Activated CD8-positive, alpha-beta memory T cell treated with anti-CD3 and anti-CD28 coated beads, Interleukin-2, amount 50 U/mL, for 1 hour (primary cell): ENCODE data around the gene SH3BP4.

Experiments used
- DNase-seq: peaks from one replicate; pipeline ENCODE4 v3.0.0-alpha.2; 2020; ENCODE audit errors: extremely low read depth

The SH3BP4 gene

DNA sequence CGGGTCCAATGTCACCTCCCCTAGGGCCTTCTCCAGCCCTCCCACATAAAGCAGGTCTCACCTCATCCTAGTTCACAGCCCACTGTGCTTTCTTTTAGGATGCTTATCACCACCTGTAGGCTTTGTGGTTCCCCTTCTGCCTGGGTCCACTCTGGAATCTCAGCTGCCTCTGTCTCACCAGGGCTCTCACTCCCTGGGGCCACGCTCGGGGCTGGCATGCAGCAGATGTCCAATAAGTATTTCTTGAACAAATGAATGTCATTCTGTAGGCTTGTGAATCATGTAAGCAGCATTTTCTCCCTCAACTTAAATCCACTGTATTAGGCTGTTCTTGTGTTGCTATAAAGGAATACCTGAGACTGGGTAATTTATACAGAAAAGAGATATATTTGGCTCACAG is 4.3 kb upstream of the SH3BP4 start:
- no peak for DNase-seq

GRCh38 chr2:234949762-234950434 is 1.9 kb upstream of the SH3BP4 start:
- no peak for DNase-seq

- DNase-seq = no peak
These were observed 1.4 kb upstream of the SH3BP4 start for GRCh38 chr2:234950435-234950729.

DNA sequence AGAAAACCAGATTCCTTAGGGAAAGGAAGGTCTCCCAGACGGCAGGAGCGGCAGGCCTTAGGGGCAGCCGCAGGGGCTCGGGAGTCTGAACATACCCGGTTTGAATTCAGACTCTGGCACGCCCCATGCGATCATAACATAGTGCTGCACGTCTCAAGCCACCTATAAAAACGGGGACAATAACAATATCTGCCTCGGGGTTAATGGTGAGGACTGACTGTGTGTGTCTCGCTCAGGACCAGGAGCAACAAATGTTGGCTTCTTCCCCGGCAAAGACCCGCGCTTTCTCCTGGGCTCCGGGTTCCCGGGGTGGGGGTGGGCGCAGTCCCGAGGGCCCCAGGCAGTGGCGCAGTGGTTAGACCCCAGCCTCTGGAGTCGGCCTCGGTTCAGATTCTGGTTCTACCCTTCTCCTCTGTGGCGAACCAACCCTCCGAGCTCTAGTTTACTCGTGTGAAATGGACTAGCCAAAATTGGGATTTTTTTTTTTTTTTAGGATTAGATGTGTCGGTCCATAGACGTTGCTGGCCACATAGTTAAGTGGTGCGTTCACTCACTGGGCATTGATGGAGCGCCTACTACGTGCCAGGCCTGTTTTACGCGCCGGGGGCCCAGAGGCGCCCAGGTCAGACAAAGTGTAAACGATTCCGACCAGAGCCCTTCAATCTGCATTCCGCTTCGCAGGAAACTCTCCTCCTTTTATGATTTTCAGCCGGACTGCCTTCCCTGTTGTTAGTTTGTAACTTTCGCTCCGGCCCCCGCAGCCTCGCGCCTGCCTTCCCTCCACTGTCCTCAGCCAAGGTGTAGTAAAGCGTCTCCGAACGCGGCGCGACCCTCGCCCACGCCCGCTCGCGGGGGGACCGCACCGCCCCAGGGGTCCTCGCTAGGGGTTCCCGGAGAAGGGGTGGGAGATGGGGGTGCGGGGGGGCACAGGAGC is 820 bp upstream of the SH3BP4 start:
- DNase-seq = no peak

DNA sequence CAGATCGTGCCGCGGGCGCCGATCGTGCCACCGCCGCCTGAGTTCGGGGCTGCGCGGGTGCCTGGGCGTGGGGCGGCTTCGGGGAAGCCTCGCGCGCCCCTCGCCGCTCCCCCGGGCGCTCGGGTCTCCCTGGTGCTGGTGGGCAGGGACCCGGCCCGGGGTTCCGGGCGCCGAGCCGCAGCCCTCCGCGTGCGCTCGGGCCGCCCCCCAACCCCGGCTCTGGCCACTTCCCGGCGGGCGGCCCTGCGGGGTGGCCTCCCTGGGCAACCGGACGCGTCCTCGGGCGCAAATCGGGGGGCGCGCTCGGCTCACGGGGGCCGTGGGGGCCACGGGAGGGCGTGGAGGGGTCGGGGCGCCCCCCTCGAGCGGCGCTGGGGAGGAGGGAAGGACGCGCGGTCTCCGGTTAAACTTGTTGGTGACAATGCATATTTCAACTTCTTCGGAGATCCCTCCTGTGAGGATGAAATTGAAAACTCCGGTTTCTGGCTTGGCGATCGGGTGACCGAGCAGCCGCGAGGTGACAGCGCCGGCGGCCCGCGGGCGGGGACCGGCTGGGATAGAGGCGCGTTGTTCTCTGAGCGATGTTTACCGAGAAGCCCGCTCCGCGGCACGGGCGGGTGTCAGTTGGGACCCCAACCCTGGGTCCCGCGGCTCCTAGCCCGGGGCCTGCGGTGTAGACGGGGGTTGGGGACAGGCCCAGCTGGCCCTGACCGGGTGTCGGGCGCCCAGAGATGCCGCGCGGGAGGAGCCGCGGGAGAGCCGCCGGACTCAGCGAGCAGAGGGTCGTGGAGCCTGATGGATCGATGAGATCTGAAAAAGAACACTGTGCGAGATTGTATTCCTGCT is 676 bp downstream of the SH3BP4 start:
- DNase-seq = no peak

GRCh38 chr2:234953116-234954031 is 1.6 kb downstream of the SH3BP4 start:
- no peak for DNase-seq

DNA sequence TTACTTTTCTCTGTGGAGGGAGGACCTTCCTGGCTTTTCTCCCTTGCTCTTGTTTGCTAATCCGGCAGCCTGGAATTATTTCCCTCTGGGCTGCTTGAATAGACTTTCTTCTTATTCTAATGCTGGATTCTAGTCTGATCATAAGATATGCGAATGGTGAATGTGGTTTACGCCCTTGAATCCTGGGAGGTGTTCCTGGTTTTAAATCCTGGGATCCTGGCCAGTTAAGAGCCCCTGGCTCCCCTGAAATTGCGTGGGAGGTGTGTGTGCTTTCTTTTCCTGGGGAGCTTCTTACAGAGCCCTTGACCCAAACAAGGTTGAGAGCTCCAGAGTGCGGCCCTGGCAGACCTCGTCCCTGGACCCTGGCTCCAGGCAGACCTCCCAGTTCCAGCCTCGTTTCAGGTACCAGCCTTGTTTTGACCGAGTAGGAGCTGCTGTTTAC is 2.8 kb downstream of the SH3BP4 start:
- DNase-seq = no peak

DNA sequence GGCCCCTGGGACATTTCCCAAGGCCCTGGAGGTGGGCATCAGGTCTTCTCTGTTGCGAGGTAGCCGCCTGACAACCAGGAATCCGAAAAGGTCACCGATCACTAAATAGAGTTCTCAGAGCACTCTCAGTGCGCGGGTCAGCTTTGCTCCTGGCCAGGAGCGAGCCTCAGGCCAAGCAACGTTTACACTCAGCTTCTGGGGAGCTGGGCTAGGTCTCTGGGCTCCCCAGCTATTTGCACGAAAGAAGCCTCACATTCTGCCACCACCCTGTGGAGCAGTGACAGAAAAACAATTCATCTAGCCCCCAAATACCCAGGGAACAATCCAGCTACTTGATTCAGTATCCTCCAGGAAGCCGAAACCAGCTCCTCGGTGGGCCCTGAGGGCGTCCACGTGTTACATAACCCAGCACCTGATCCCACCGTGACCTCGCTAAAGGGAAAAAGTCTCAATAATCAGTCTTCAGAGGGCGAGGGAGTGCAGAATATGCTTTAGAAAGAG is 3.3 kb downstream of the SH3BP4 start:
- DNase-seq = no peak

GRCh38 chr2:234955971-234956509 is 4.2 kb downstream of the SH3BP4 start:
- no peak for DNase-seq

GRCh38 chr2:234957834-234958135 is 6.0 kb downstream of the SH3BP4 start:
- no peak for DNase-seq

- no peak for DNase-seq
These were observed 6.5 kb downstream of the SH3BP4 start for GRCh38 chr2:234958311-234958710.

GRCh38 chr2:234958746-234959395 is 7.1 kb downstream of the SH3BP4 start:
- no peak for DNase-seq

GRCh38 chr2:234960175-234961088 is 8.6 kb downstream of the SH3BP4 start:
- DNase-seq = no peak

GRCh38 chr2:234961784-234962183 is 10.0 kb downstream of the SH3BP4 start:
- no peak for DNase-seq

DNA sequence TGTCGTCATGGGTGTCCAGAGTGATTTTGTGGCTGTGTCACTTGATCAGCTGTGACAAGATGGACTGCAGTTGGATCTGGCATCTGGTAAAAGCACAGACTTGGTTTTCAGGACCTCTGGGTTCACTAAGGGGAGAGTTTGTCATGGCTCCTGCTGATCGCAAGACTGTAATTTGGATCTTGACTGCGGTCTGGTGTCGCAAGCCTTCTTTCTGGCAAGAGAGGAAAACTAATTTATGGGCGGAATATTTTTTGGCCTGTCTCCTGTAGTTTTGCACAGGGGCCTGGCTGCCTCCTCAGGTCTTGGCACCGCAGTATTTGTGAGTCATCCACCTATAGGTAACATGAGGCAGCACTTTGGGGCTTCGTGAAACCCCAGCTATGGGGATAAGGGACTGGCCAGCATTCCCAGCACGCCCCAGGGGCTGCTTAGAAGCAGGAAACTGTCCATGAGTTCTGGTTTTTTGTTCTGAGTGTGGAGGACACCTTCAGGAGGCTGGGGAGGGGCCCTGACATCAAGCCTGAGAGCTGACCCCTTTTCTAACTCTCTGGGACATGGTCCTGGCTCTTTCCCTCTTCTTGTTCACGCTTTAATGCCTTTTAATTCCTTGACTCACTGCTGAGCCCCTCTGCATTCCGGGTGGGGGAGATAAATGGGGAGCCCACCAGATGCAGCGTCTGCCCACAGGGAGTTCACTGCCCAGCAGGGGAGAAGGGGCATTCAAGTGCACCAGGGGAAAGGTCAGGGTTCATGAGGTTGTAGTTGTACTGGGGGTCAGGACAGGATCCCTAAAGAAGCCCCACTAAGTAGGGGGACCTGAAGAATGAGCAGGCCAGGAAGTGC is 12.2 kb downstream of the SH3BP4 start:
- DNase-seq = no peak

- no peak for DNase-seq
These were observed 13.0 kb downstream of the SH3BP4 start for GRCh38 chr2:234964631-234965461.

GRCh38 chr2:234966340-234966739 is 14.5 kb downstream of the SH3BP4 start:
- no peak for DNase-seq
